ENCODE data around the gene CNKSR1.

- TF ChIP-seq CTCF (conservative IDR thresholded peaks at IDR 0.05), result no peak
- no peak for TF ChIP-seq ZFX (IDR thresholded peaks at IDR 0.05)
Observed at GRCh38 chr1:26130695-26131094, 46.6 kb upstream of the CNKSR1 start.

Data from C4-2B (cell line).